ENCODE measurements around the gene CTSC. TPM values are rescaled to one million over a fixed set of nuclear protein-coding genes. Genes with fewer than 3 reads are reported as not detected.

The CTSC gene
- total and polyA plus RNA-seq, 3 experiments from 2014 or later, result 128 to 261 (median 132) TPM

DNA sequence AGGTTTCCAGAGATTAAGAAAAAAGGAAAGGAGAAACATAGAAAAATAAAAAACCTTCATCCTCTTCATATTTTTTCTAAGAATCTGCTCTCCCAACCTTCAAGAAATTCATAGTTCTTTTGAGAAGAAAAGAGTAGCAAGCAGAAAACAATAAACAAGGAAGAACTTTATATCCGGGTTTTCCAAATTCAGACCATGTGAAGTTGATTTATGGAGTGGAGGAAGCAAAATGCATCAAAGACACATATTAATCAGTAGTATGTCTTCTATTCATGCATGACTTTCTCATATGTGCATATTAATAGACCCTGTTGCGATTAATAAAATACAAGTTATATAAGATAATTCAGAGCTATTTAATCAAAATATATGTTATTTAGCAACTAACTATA is 20.5 kb upstream of the CTSC start:
- H3K27me3 ChIP-seq (ENCODE audit: insufficient read depth, low read length, poor library complexity, severe bottlenecking), result no peaks in the 10 kb centered on the region
- peaks cover 38 to 63% (median 55%) of the 10 kb centered on the region in 3 donors for H3K4me1 Mint-ChIP-seq
- no peaks in the 10 kb centered on the region for H3K27me3 Mint-ChIP-seq
- H3K27ac ChIP-seq (ENCODE audit: low read depth, low read length), result peak overlapping the region; percentile 20
- no peaks in the 10 kb centered on the region for H3K36me3 Mint-ChIP-seq
- peak overlapping the region in 6 of 8 donors; percentile 19 to 91 (median 52) for H3K27ac Mint-ChIP-seq
- H3K9me3 Mint-ChIP-seq, result no peaks in the 10 kb centered on the region
- POLR2A ChIA-PET, result interaction anchor here (2.1 kb wide), 1 partner anchor 20 kb away, joined by 7 read pairs; the partner anchor contains the start of gene CTSC
- peaks cover 39% of the 10 kb centered on the region for H3K4me1 ChIP-seq (ENCODE audit: insufficient read depth, low read length)
- H3K36me3 ChIP-seq (ENCODE audit: insufficient read depth, low read length), result no peaks in the 10 kb centered on the region
- CTCF ChIA-PET, result interaction anchor here (1.9 kb wide), 1 partner anchor 21 kb away, joined by 5 read pairs; the partner anchor contains the start of gene CTSC
- no peak for DNase-seq
- no peak overlapping the region for H3K4me3 ChIP-seq (ENCODE audit: low read length)
- no peaks in the 10 kb centered on the region for H3K9me3 ChIP-seq (ENCODE audit: low read length)
- H3K4me3 Mint-ChIP-seq, result peak overlapping the region in 4 of 7 donors; percentile 6 to 70 (median 39)

- Histone ChIP-seq H3K36me3 (ENCODE audit: insufficient read depth, low read length) (no peaks in the 10 kb centered on the region), H3K27ac (ENCODE audit: low read depth, low read length) (peak overlapping the region; percentile 20), H3K4me1 (ENCODE audit: insufficient read depth, low read length) (peaks cover 39% of the 10 kb centered on the region), H3K27me3 (ENCODE audit: insufficient read depth, low read length, poor library complexity, severe bottlenecking) (no peaks in the 10 kb centered on the region), H3K9me3 (ENCODE audit: low read length) (no peaks in the 10 kb centered on the region), H3K4me3 (ENCODE audit: low read length) (no peak overlapping the region)
- CTCF ChIA-PET, result interaction anchor here (0.9 to 2.0 kb wide), 2 partner anchors 20 to 56 kb away, joined by 3 to 6 read pairs; no protein-coding TSS in a partner anchor
- peak overlapping the region; percentile 19 to 91 (median 56) for H3K27ac Mint-ChIP-seq
- H3K9me3 Mint-ChIP-seq, result no peaks in the 10 kb centered on the region
- no peaks in the 10 kb centered on the region for H3K36me3 Mint-ChIP-seq
- H3K27me3 Mint-ChIP-seq, result no peaks in the 10 kb centered on the region
- POLR2A ChIA-PET, result interaction anchor here (2.1 kb wide), 1 partner anchor 20 kb away, joined by 7 read pairs; the partner anchor contains the start of gene CTSC
- no peak for DNase-seq
- peak overlapping the region in 6 of 7 donors; percentile 16 to 70 (median 50) for H3K4me3 Mint-ChIP-seq
- peaks cover 36 to 61% (median 55%) of the 10 kb centered on the region in 3 donors for H3K4me1 Mint-ChIP-seq
Observed at GRCh38 chr11:88357323-88358039, 19.9 kb upstream of the CTSC start.

DNA sequence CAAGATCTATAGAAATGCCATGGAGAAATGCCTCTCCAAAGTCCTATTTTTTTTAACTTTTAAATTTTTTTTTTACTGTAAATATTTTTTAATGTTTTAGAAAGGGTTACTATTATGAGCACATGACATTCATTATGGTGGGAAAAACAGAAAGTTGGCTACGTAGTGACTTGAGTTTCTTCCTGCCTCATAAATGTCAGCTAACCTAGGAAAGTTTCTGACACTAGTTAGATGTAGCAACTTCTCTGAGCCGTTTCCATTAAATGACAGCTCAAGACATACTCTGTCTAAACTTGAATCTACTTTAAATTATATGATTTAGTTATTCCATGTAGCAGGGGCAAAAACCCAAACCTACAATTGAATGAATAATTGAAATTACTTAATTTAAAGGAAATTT is 18.4 kb upstream of the CTSC start:
- H3K27me3 ChIP-seq (ENCODE audit: insufficient read depth, low read length, poor library complexity, severe bottlenecking), result no peaks in the 10 kb centered on the region
- ChIA-PET CTCF (interaction anchor here (1.3 to 2.0 kb wide), 2 partner anchors 31 to 58 kb away, joined by 3 to 6 read pairs; no protein-coding TSS in a partner anchor), POLR2A (interaction anchor here (0.9 to 2.1 kb wide), 3 partner anchors 17 to 18 kb away, joined by 3 to 7 read pairs (median 4); partner anchors contain the start of gene CTSC)
- no peaks in the 10 kb centered on the region for H3K36me3 ChIP-seq (ENCODE audit: insufficient read depth, low read length)
- no peak overlapping the region for H3K27ac ChIP-seq (ENCODE audit: low read depth, low read length)
- H3K27ac Mint-ChIP-seq, result no peak overlapping the region
- no peak for DNase-seq
- H3K4me1 ChIP-seq (ENCODE audit: insufficient read depth, low read length), result peaks cover 39% of the 10 kb centered on the region
- peak overlapping the region in 1 of 7 donors; percentile 52 for H3K4me3 Mint-ChIP-seq
- H3K4me1 Mint-ChIP-seq, result peaks cover 36 to 61% (median 55%) of the 10 kb centered on the region in 3 donors
- H3K4me3 ChIP-seq (ENCODE audit: low read length), result no peak overlapping the region
- no peaks in the 10 kb centered on the region for H3K36me3 Mint-ChIP-seq
- no peaks in the 10 kb centered on the region for H3K27me3 Mint-ChIP-seq
- H3K9me3 Mint-ChIP-seq, result no peaks in the 10 kb centered on the region
- no peaks in the 10 kb centered on the region for H3K9me3 ChIP-seq (ENCODE audit: low read length)

- Mint-ChIP-seq H3K4me1 (peaks cover 33 to 53% (median 51%) of the 10 kb centered on the region in 3 donors), H3K4me3 (peak overlapping the region in 5 of 7 donors; percentile 1 to 75 (median 39)), H3K27ac (peak overlapping the region in 5 of 8 donors; percentile 4 to 83 (median 52)), H3K9me3 (no peaks in the 10 kb centered on the region), H3K27me3 (no peaks in the 10 kb centered on the region), H3K36me3 (no peaks in the 10 kb centered on the region)
- Histone ChIP-seq H3K27ac (ENCODE audit: low read depth, low read length) (no peak overlapping the region), H3K4me3 (ENCODE audit: low read length) (peak overlapping the region; percentile 19), H3K9me3 (ENCODE audit: low read length) (no peaks in the 10 kb centered on the region), H3K4me1 (ENCODE audit: insufficient read depth, low read length) (peaks cover 35% of the 10 kb centered on the region), H3K27me3 (ENCODE audit: insufficient read depth, low read length, poor library complexity, severe bottlenecking) (no peaks in the 10 kb centered on the region), H3K36me3 (ENCODE audit: insufficient read depth, low read length) (no peaks in the 10 kb centered on the region)
- no peak for DNase-seq
- CTCF ChIA-PET, result interaction anchor here (1.2 to 1.3 kb wide), 2 partner anchors 26 to 30 kb away, joined by 3 to 5 read pairs; no protein-coding TSS in a partner anchor
- POLR2A ChIA-PET, result interaction anchor here (0.6 to 1.6 kb wide), 3 partner anchors 12 to 17 kb away, joined by 3 to 5 read pairs (median 4); partner anchors contain the start of gene CTSC
Observed at GRCh38 chr11:88354912-88355311, 17.4 kb upstream of the CTSC start.

GRCh38 chr11:88353835-88354496 is 16.4 kb upstream of the CTSC start:
- H3K27ac Mint-ChIP-seq, result peak overlapping the region; percentile 21 to 88 (median 62)
- H3K27me3 ChIP-seq (ENCODE audit: insufficient read depth, low read length, poor library complexity, severe bottlenecking), result no peaks in the 10 kb centered on the region

DNA sequence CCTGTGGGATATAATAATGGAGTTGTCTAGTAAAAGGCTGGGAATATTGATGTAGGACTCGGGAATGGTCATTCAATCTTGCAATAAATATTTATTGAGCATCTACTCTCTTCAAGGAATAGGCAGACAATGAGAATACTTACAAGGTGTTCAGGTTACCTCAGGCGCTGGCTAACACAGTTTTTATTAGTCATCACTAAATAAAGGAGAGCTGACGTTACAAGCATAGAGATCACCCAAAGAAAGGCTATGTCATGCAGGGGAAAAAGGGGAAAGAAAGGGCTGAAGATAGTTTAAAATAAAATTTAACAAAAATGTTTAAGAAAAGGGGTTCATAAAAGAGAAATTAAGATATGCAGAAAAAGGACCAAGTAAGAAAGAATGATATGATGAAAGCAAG is 15.8 kb upstream of the CTSC start:
- Histone ChIP-seq H3K27me3 (ENCODE audit: insufficient read depth, low read length, poor library complexity, severe bottlenecking) (no peaks in the 10 kb centered on the region), H3K4me3 (ENCODE audit: low read length) (no peak overlapping the region), H3K27ac (ENCODE audit: low read depth, low read length) (no peak overlapping the region), H3K9me3 (ENCODE audit: low read length) (no peaks in the 10 kb centered on the region), H3K4me1 (ENCODE audit: insufficient read depth, low read length) (peaks cover 27% of the 10 kb centered on the region), H3K36me3 (ENCODE audit: insufficient read depth, low read length) (no peaks in the 10 kb centered on the region)
- H3K4me3 Mint-ChIP-seq, result peak overlapping the region in 5 of 7 donors; percentile 51 to 80 (median 75)
- no peaks in the 10 kb centered on the region for H3K36me3 Mint-ChIP-seq
- no peaks in the 10 kb centered on the region for H3K9me3 Mint-ChIP-seq
- no peaks in the 10 kb centered on the region for H3K27me3 Mint-ChIP-seq
- H3K27ac Mint-ChIP-seq, result peak overlapping the region in 5 of 8 donors; percentile 27 to 88 (median 73)
- CTCF ChIA-PET, result no interaction called here
- POLR2A ChIA-PET, result interaction anchor here (1.6 kb wide), 1 partner anchor 16 kb away, joined by 5 read pairs; the partner anchor contains the start of gene CTSC
- no peak for DNase-seq
- peaks cover 28 to 43% (median 41%) of the 10 kb centered on the region in 3 donors for H3K4me1 Mint-ChIP-seq

More at GRCh38 chr11:88353835-88354496, 16.4 kb upstream of the CTSC start:
- H3K4me3 Mint-ChIP-seq, result peak overlapping the region; percentile 51 to 80 (median 75)
- no peaks in the 10 kb centered on the region for H3K36me3 ChIP-seq (ENCODE audit: insufficient read depth, low read length)
- peaks cover 28 to 44% (median 43%) of the 10 kb centered on the region in 3 donors for H3K4me1 Mint-ChIP-seq
- H3K27ac ChIP-seq (ENCODE audit: low read depth, low read length), result no peak overlapping the region
- peak overlapping the region; percentile 19 for H3K4me3 ChIP-seq (ENCODE audit: low read length)
- no peak for DNase-seq
- ChIA-PET POLR2A (interaction anchor here (1.6 kb wide), 1 partner anchor 16 kb away, joined by 5 read pairs; the partner anchor contains the start of gene CTSC), CTCF (interaction anchor here (1.2 kb wide), 1 partner anchor 25 kb away, joined by 5 read pairs; no protein-coding TSS in a partner anchor)
- H3K4me1 ChIP-seq (ENCODE audit: insufficient read depth, low read length), result peaks cover 27% of the 10 kb centered on the region
- H3K36me3 Mint-ChIP-seq, result no peaks in the 10 kb centered on the region
- H3K9me3 Mint-ChIP-seq, result no peaks in the 10 kb centered on the region
- H3K27me3 Mint-ChIP-seq, result no peaks in the 10 kb centered on the region
- H3K9me3 ChIP-seq (ENCODE audit: low read length), result no peaks in the 10 kb centered on the region

GRCh38 chr11:88352139-88352538 is 14.6 kb upstream of the CTSC start:
- no peak overlapping the region for H3K4me3 ChIP-seq (ENCODE audit: low read length)
- ChIA-PET POLR2A (no interaction called here), CTCF (no interaction called here)
- H3K27ac Mint-ChIP-seq, result peak overlapping the region in 1 of 8 donors; percentile 67
- peaks cover 18% of the 10 kb centered on the region for H3K4me1 ChIP-seq (ENCODE audit: insufficient read depth, low read length)
- H3K4me3 Mint-ChIP-seq, result no peak overlapping the region
- H3K9me3 Mint-ChIP-seq, result no peaks in the 10 kb centered on the region
- H3K4me1 Mint-ChIP-seq, result peaks cover 18 to 32% (median 29%) of the 10 kb centered on the region in 3 donors
- no peaks in the 10 kb centered on the region for H3K9me3 ChIP-seq (ENCODE audit: low read length)
- H3K27ac ChIP-seq (ENCODE audit: low read depth, low read length), result no peak overlapping the region
- no peaks in the 10 kb centered on the region for H3K27me3 Mint-ChIP-seq
- H3K27me3 ChIP-seq (ENCODE audit: insufficient read depth, low read length, poor library complexity, severe bottlenecking), result no peaks in the 10 kb centered on the region
- no peak for DNase-seq
- peaks cover 0 to 2% (median 0%) of the 10 kb centered on the region in 3 donors for H3K36me3 Mint-ChIP-seq
- no peaks in the 10 kb centered on the region for H3K36me3 ChIP-seq (ENCODE audit: insufficient read depth, low read length)
